ENCODE measurements around the gene APBA1.

APBA1 gene

DNA sequence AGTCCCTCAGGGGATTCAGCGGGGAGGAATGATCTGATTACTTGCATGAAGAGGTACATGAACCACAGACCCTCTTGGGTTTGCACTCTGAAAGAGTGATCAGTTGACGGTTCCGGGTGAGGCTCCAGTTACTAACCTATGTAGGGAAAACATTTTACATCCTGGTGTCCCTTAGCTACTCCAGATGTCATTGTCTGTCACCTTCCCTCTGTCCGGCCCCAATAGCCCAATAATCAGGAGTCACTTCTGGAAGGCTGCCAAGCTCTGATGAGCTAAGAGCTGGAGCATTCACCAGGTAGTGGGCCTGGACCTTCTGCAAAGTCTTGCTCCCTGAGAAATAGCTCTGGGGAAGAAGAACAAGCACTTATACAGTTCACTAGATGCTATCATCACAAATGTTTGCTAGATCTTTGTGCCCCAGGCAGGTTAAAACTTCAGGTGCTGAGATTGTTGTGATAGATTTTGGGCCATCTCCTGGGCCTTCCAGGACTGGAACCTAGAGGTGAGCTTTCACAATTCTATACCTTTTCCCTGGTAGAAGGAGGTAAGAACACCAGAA lies 282.7 kb downstream of the APBA1 start:
- DNase-seq: no peak

DNA sequence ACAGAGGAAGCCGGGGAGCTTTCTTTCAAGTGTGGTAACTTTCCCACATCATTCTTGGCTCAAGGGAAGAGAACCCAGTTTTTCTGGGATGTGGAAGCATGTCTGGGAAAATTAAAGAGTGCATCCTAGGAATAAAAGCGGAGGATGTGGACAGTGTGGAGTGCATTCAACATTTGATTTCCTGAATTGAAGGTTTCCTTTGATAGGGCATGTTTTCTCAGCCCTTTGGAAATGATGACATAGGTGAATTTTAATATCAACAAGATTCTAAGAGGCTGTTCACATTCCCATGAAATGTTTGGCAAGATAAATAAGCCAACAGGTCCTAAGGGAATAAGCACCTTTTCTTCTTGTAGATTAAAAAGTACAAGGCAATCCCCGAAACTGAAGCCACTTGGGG lies 283.6 kb downstream of the APBA1 start:
- DNase-seq: no peak

DNA sequence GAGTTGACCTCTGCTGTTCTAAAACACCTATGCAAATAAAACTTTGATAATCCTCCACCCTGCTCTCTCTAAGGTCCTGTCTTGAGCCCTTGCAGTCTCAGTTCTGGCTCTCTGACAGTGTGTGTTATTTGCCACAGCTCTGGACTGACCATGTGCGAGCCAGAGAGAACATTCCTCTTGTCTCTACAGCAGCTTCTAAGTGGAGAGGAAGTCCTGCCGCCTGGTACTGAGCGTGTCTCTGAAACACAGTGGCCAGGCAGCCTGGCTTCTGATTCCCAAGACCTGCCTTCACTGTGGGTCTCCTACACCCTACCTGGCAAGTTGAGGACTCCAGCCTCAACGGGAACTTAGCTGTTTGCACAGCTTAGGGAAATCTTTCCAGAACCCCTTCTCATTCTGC lies 285.5 kb downstream of the APBA1 start:
- no peak for DNase-seq

DNA sequence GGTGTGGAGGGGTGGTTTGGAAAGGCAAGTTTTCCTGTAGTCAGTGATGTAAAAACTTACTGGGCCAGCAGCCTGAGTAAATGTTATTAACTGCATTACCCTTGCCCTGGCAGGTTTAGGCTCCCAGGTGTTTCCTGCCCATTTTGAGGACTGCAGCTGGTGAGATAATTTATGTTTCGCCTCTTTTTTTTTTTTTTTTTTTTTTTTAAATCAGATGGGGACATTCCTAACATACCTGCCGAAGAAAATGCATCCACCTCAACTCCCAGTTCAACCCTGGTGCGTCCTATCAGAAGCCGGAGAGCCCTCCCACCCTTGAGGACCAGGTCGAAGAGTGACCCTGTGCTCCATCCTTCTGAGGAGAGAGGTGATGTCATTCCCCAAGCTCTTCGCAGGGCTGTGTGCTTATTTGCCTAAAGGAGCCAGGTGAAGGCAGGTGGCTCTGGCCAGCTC lies 286.6 kb downstream of the APBA1 start:
- DNase-seq: no peak

DNA sequence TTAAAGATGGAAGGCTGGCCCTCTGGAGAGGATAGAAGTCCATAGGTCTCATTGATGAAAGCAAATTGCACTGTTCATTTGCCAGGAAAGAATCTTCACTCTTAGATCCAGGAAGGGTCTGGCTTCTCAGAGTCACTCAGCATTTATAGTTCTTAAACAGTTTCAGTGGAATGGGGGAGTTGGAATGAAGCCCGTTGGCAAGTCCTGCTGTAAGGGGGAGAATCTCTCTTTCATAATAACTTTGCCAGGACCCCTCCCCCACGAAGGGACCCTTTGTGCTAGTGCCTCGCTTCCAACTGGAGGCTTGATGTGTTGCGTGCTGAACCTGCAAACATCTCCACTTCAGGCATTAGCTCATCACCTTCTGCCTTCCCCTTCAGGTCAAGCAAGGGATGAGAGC lies 290.0 kb downstream of the APBA1 start:
- DNase-seq: no peak

DNA sequence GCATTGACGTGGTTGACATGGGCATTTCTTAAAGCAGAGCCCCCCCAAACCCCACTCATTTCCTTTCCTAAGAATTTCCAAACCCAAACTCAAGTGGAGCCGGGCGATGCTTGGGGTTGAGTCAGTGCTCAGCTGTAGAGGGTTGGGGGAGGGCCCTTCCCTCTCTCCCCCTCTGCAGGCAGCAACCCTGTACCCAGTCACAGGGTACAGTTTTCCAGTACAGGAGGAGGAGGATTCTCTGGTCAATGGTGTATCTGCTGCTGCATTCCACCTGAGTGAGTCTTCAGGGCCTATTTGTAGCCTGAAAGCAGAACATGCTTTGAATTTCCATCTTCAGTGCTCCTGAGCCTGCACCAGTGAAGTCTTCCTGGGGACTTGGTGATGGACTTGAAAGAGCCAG lies 291.4 kb downstream of the APBA1 start:
- DNase-seq: no peak

DNA sequence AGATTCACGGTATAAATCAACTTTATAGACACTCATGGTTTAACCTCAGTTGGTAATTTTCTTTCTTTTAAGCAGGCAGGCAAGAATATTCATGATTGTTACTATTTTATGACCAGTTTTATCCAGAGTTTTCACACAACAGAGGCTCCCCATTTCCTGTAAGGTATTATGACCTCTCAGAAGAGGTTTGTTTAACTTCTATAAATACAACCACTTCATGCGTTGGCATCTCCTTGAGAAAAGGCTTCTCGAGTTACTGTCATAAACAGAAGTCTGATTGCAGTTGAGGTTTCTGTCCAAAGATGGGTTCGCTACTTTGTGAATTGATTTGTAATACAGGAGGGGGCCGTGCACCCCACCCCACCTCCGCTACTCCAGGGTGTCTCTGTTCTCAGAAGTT lies 291.9 kb downstream of the APBA1 start:
- DNase-seq: no peak

DNA sequence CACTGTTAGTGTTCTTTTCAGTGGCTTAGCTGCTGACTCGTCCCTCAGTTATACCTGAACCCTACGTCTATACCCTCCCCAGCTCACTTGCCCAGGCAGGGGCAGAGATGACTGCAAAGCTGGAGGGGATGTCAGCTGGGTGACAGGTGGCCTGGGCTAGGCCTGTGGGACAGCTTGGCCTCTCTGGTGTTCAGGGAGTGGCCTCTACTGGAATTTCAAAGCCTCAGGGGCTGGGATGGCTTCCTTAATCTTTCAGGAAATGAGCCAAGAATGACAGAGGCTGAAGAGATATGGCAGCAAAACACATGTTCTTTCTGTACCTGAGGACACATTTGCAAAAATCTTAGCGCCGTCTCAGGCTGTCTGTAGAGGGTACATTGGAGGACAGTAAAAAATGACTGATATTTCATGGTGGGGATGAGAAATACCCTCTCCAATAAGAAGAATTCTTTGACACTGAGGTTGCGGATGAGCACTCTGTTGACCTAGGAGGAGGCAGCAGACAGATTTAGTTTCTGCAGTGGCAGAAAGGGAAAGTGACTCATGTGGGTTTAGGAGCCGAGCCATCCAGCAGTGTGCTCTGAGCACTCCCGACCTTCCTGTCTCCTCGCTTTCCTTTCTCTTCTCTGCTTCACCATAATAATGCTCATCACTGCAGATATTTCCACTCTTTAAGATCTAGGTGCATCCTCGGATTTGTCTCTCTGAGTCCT lies 292.7 kb downstream of the APBA1 start:
- DNase-seq: no peak

DNA sequence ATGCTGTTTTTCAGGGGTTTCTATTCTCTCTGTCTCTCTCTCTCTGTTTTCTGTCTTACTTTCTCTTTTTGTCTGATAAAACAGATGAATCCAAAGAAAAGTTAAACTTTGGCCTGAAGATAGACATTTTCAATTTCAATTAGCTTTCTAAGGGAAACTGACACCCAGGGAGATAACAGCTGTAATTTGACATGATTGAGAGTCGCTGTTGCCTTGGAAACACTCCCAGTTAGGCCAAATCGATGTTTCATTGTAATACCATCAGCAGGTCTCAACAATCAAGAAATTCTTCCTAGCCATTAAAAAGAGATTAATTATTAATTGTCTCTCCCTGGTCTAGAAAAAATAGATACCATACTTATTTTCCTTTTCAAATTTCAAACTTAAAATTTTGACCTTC lies 294.2 kb downstream of the APBA1 start:
- DNase-seq: no peak

All from stimulated activated CD4-positive, alpha-beta T cell treated with anti-CD3 and anti-CD28 coated beads, Interleukin-12 subunit alpha, Interleukin-12 subunit beta, amount 100 ng/mL, for 4 hours (primary cell).